Fibroblast of gingiva (primary cell): ENCODE results near the gene TOMM40L.
"Not testable (repeated sequence)": the region's sequence is repeated elsewhere in the genome, so short reads cannot be mapped to it uniquely, and the experiment has no call there.

ENCODE experiments used
- DNase-seq: peaks from one replicate; pipeline ENCODE4 v3.0.0-alpha.2; 2011; ENCODE audit warnings: low read depth

Gene TOMM40L

GRCh38 chr1:161257109-161257508 is 31.2 kb downstream of the TOMM40L start:
- not testable (repeated sequence) for DNase-seq

DNA sequence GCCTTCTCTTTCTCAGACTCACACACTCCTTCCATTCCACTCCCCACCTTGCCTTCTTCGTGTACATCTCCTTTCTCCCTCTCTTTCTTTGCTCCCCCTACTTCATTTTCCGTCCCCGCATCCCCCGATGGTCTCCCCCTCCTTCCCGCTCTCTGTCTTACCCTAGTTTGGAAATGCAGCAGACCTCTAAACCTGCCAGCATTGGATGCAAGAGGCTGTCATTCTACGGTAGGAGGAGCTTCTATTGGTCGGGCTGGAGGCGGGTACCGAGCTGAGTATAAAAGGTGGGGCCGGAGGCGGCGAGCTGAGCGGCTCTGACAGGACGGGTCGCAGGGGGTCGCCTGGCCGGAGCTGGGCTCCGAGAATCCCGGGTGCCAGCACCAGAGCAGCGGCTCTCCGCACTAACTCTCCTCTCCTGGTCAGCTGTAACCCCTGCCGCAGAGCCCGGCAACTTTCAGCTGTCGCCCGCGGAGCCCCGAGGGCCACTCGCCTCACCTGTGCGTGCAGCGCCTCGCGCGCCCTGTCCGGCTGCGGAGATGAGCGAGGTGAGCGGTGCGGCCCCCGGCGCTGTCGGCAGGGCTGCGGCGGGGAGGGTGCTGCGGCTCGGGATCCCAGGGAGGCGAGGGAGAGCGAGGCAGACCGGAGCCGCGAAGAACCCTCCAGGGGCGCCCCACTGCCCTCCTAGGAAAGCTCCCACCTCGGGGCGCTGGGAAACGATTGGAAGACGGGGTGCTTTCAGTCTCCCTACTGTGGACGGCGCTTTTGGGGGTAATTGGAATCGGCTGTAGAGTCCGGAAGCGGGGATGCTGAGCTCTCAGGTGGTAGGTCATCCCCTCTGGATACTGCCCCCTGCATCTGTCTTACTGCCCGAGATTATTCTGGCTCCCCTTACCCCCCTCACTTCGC is 32.8 kb downstream of the TOMM40L start, which contains the start of gene PCP4L1:
PCP4L1 (plus strand) TSS at position 307 of the 906 bp plus-strand sequence; CDS start at position 537, 230 bp downstream.
- DNase-seq, result peak; percentile 32

DNA sequence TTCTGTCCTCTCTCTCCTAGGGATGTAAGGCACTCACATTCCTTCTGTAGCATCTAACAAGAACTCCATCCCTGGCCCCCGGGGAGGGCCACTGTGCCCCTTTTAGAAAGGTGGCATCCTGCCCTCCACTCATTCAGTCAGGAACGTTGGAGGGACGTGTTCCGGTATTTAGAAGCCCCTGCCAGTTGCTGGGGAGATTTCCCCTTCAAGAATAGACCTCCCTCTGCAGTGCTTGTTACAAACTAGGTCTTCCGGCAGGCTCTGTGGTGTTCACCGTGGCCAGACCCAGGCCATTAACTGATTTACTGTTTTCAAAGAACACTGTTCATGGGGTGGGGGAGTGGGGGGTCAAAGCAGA is 33.5 kb downstream of the TOMM40L start:
- DNase-seq, result no peak

GRCh38 chr1:161259765-161260164 is 33.9 kb downstream of the TOMM40L start:
- no peak for DNase-seq

- peak; percentile 21 for DNase-seq
Observed at GRCh38 chr1:161260376-161261260, 34.8 kb downstream of the TOMM40L start.

DNA sequence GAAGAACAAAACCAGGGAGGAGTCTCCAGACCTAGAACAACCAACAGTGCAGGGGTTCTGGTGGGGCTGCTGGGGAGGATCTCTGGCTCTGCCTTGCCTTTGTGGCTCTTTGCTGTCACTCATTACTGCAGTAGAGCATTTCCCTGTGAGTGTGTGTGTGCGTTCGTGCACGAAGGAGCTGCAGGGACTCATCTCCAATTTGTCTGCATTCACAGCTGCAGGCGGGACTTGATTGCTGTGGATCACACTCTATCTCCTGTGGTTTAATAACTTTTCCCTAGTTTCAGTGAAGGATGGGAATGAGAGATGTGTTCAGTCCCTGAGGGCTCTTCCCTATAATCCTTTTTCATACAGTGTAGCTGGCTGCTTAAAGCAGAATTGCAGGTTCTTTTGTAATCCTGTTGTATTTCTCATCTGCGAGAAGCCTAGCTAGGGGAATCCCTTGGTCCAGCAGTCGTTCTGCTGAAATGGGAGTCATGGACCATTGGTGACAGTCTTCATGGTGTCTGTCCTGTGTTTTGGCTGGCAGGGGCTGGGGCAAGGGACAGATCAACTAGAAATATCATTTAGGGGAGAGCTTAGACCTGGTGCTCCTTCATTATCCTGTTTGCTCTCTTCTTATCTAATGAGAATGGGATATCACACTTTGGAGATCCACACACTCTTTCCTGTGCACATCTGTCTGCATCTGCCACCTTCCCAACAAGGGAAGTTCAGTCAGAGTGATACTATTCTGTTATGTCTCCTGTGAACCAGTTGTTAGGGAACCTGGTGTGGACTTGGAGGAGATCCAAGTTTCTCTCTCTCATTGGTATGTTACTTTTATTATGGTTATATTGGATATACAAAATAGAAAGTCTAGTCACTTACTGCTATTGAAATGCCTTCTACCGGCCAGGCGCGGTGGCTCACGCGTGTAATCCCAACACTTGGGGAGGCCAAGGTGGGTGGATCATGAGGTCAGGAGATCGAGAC is 35.7 kb downstream of the TOMM40L start:
- no peak for DNase-seq

DNA sequence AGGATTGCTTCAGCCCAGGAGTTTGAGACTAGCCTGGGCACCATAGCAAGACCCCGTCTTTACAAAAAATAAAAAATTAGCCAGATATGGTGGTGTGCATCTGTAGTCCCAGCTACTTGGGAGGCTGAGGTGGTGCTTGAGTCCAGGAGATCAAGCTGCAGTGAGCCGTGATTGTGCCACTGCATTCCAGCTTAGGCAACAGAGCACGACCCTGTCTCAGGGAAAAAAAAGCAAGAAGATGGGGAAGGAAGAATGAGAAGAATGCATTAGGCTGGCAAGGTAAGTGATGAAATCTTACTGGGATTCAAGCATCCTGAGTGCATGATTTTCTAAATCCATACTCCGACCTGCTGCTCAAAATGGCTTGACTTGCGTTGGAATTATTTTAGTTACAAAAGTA is 39.4 kb downstream of the TOMM40L start:
- DNase-seq, result no peak

DNA sequence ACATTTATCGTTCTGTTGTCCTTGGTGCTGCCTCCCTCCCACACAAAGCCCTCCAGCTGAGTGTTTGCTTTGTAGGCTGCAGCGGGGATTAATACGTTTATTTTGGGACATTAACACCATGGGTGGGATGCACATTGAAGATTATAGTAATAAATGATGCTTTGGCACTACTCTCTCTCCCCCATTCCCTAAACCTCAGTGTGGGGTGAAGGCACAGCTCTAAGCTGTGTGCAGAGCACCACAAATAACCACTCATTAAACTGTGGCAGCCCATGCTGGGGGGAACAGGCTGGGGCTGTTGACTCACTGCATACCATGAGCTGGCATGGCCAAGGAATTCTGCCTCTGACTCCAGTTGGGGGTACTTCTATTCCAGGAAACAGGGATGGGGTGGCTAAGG is 40.3 kb downstream of the TOMM40L start:
- no peak for DNase-seq

DNA sequence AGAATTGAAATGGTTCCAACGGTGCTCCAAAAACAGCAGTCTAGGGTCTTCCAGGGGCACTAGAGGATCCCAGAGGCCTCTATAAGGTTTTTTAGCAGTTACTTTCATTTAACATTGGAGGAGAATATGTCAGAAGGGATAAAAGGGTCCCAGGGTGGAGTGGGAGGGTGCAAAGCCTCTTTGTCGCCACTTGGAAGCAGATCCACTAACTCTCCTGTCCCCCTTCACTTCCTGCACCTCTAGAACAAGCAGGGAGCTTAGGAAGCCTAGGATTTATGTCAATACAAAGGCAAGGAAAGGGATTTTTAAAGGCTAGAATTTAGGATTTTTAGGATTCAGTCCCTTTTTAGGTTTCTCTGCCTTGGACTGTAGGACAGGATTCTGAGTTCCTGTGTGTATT is 41.0 kb downstream of the TOMM40L start:
- no peak for DNase-seq

DNA sequence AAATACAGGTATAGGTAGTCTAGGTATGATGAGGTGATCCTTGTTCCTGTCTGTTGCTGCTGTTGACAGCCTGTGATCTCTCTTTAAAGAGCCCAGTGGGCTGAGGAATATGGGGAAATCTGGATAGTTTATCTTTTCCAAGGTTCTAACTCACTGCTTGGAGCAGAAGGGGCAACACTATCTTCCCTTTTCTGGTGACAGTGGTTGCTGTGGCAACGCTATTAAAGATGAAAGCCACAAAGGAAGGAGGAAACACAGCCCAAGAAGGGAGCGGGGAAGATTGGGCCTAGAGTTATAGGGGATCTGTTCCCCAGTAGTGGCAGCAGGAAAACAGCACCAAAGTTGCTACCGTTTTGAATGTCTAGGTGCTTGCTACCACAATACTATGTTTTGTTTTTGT is 41.5 kb downstream of the TOMM40L start:
- DNase-seq, result no peak

- DNase-seq, result no peak
Observed at GRCh38 chr1:161273402-161273801, 47.5 kb downstream of the TOMM40L start.

DNA sequence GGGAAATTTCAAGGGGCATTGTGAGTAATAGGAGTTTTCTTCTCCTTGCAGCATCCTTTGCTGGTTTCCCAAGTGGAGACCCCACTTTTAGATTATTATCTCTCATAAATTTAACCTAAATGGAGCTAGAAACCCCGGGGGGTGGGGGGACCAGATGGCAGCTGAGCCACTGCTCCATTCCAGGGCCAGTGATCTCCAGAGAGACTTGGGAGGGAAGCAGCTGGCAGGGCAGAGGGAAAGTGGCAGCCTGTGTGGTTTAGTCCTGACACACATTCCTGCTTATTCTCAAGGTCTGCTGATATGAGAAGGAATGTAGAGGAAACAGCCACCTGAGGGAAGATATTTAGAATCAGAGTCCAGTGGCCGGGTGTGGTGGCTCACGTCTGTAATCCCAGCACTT is 49.0 kb downstream of the TOMM40L start:
- DNase-seq, result no peak
